Stimulated activated CD8-positive, alpha-beta memory T cell treated with anti-CD3 and anti-CD28 coated beads, Interleukin-2, amount 100 ng/mL, for 48 hours (primary cell): ENCODE results near the gene PCDHGC4.

ENCODE experiments used
- DNase-seq, 2 donors: peaks; one replicate each; pipeline ENCODE4 v3.0.0-alpha.2; 2020; ENCODE audit warnings: low read depth in 2 of 2

The PCDHGC4 gene

DNA sequence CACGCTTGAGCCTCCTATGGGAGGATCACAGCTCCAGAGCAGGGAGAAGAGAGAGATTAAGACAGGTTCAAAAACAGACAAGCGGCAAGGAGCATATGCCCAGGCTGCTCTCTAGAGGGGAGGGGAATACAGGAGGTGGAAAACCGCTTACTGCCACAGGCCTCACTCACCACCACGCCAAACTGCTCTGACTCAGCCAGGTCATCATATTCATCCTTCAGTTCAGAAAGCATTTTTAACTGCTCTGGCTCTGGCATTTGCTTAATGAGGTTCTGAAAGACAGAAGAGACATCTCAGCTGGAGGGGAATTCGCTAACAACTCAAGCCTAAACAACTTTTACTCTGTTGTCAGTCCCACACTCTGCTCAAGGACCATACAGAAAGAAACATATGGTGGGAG is 44.2 kb downstream of the PCDHGC4 start:
- DNase-seq, result no peak

GRCh38 chr5:141529873-141530272 is 45.0 kb downstream of the PCDHGC4 start:
- DNase-seq, result no peak

DNA sequence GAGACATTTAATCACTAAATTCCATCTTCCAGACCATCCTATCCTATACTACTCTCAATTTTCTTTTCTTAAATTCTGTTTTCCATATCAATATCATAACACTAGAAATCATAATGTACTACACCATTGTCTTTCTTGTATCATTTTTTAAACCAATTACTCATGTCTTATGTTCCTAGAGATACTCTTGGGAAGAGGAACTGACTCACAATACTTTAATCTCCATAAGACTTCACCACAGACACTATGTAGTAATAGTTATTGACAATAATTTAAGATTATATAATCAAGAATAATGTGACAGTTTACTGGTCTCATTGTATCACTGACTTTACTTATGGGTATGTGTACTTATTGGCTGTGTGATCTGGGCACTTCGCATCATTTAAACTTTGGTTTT is 47.9 kb downstream of the PCDHGC4 start:
- no peak for DNase-seq

- DNase-seq, result no peak
Measured at GRCh38 chr5:141533897-141534296, 49.1 kb downstream of the PCDHGC4 start.

GRCh38 chr5:141534492-141535213 is 49.8 kb downstream of the PCDHGC4 start:
- no peak for DNase-seq
